Heart left ventricle (tissue), 16 donors: Measurements from ENCODE around the gene CCDC78. TPM values are rescaled to one million over a fixed set of nuclear protein-coding genes. Genes with fewer than 3 reads are reported as not detected.

ENCODE experiments used
- ATAC-seq, 4 donors: fragments of 200-7000 bp; cut with Tn5 transposase; one replicate each; pipeline ENCODE4 v1.9.1; 2020 to 2022; ENCODE audit warnings: moderate library complexity in 4 of 4, mild to moderate bottlenecking in 3 of 4, moderate number of reproducible peaks in 1 of 4
- DNase-seq, 5 donors: peaks; one replicate each; pipeline ENCODE4 v3.0.0-alpha.2; 2020
- H3K27ac ChIP-seq, 12 donors: fragments of 200-600 bp; sonication (generic) in 4 of 12; one replicate each; pipeline versions ENCODE4 v1.5.0 to v1.8.0; 2016 to 2022; ENCODE audit warnings: mild to moderate bottlenecking in 2 of 12
- H3K27me3 ChIP-seq, 9 donors: fragments of 200-600 bp; sonication (generic) in 2 of 9; one replicate each; pipeline versions ENCODE4 v1.5.1 to v1.8.0; 2016 to 2022; ENCODE audit warnings: mild to moderate bottlenecking in 3 of 9
- H3K36me3 ChIP-seq, 9 donors: fragments of 200-600 bp; sonication (generic) in 2 of 9; one replicate each; pipeline versions ENCODE4 v1.5.0 to v1.8.0; 2018 to 2022; ENCODE audit warnings: mild to moderate bottlenecking in 2 of 9
- H3K4me1 ChIP-seq, 12 donors: fragments of 200-600 bp; sonication (generic) in 4 of 12; one replicate each; pipeline versions ENCODE4 v1.5.0 to v1.8.0; 2016 to 2022; ENCODE audit warnings: mild to moderate bottlenecking in 3 of 12
- H3K4me3 ChIP-seq, 12 donors: fragments of 200-600 bp; sonication (generic) in 4 of 12; one replicate each; pipeline versions ENCODE4 v1.5.0 to v1.8.0; 2017 to 2022; ENCODE audit warnings: mild to moderate bottlenecking in 9 of 12, moderate library complexity in 4 of 12
- H3K9me3 ChIP-seq, 12 donors: fragments of 200-600 bp; sonication (generic) in 4 of 12; one replicate each; pipeline versions ENCODE4 v1.5.0 to v1.8.0; 2016 to 2022; ENCODE audit warnings: mild to moderate bottlenecking in 1 of 12
- POLR2A ChIP-seq, 2 donors: fragments of 450-650 bp; IDR thresholded peaks; one replicate each; pipeline ENCODE4 v1.6.1; 2017; ENCODE audit warnings: antibody characterized with exemption in 2 of 2, mild to moderate bottlenecking in 2 of 2, moderate library complexity in 2 of 2
- WGBS, 4 donors: extraction: QIAGEN DNeasy Blood & Tissue Kit in 2 of 4; methylation state at CpG; one replicate each; pipeline versions ENCODE4 v1.1.5 to v1.1.7; 2013 to 2018; 5-methylcytosine and 5-hydroxymethylcytosine counted together
- intact Hi-C, 10 donors: fragments of 100-400 bp; cut with DNase I; formaldehyde crosslinking; loops; one replicate each; pipeline versions ENCODE4 v1.11.1 to v1.14.2; 2022
- microRNA counts, 2 donors: library from miRNA; unstranded; fragments of <30 nt; microRNA quantifications; one replicate each; lab custom pipeline; 2016
- microRNA-seq, 4 donors: library from miRNA; unstranded; fragments of <30 nt; microRNA quantifications; one replicate each; pipeline versions ENCODE4 to v1.2.0, GENCODE V29; 2017 to 2020
- polyA plus RNA-seq, 2 donors: library from polyadenylated mRNA; stranded (reverse); fragments of 200-250 nt; gene quantifications; one replicate each; pipeline ENCODE4 v1.2.3, GENCODE V29; 2013
- total RNA-seq, 9 donors: library from RNA; depleted of rRNA in 2 of 9; stranded (reverse); fragments of >200 nt in 2 of 9; fragmentation: NEBNext Ultra II Directional in 3 of 9; extraction: Animal tissue kit (Norgen Biotek cat#: 25700) in 3 of 9; gene quantifications; one replicate each; pipeline versions ENCODE4 v1.1.0 to v1.2.4, GENCODE V29; 2016 to 2023
- TF ChIP-seq, protein P1 (sequence below), 12 donors: fragments of 200-600 bp; sonication (generic) in 4 of 12; IDR thresholded peaks; one replicate each; pipeline versions ENCODE4 v1.5.0 to v1.8.0; 2018 to 2022; ENCODE audit warnings: antibody characterized with exemption in 12 of 12, mild to moderate bottlenecking in 5 of 12
- donor health status: ischemic (EF 13 %, LVEDD 7.1; RV severe dilation, severe dysfunction).
- donor health status: healthy with polysubstance abuse.
- donor health status: DM: no; HTN: yes; CAD: no.
- donor health status: DM: no; HTN: no; CAD: no.
- donor health status: ischemic (EF 25% LVEDD 6.9; RV normal size, moderate dysfunction).
- donor health status: ischemic (EF 25% LVEDD 5.7; RV mildly dilated, moderate dysfunction).
- donor health status: healthy.
- donor health status: DM: yes; HTN: yes; CAD: no.
- donor health status: ischemic (EF 35%, LVEDD 5.7; RV mildly dilated, moderate dysfunction).
- donor health status: nonischemic (EF 11% LVEDD 7.7; RV severe dilation, severe dysfunction).
- donor health status: DM: yes; HTN: yes; CAD: no.
- donor health status: PGD.
- donor health status: ischemic (EF 29% LVEDD 5.4; RV normal size, mild dysfunction).
- donor health status: nonischemic (EF 23%, LVEDD 6.1; RV moderate dilation, normal function).

CCDC78 gene
- total and polyA plus RNA-seq, 11 donors = 0.35 to 1.3 (median 0.59) TPM; not detected in 3

DNA sequence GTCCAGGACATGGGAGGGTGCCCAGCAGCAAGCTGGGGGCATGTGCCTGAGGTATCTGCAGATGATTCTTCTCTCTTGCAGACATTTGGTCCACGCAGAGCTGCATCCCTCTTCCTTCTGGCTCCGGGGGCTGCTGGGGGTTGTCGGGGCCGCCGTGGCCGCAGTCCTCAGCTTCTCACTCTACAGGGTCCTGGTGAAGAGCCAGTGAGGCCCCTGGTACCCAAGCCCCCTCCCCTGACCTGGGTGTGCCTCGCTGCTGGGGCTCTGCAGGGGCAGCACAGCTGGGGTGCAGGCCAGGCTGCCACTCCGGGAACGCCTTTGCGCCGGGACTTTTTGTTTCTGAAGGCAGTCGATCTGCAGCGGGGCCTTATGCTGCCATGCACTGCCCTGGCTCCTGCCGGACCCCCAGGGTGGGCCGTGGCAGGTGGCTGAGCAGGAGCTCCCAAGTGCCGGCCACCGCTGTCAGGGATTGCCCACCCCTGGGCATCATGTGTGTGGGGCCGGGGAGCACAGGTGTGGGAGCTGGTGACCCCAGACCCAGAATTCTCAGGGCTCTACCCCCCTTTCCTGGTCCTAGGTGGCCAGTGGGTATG, 52.7 kb downstream of the CCDC78 start:
- no peak for ATAC-seq
- Histone ChIP-seq H3K9me3 (no peaks in the 10 kb centered on the region), H3K27ac (no peak overlapping the region), H3K4me3 (no peak overlapping the region), H3K36me3 (peaks cover 0 to 53% (median 47%) of the 10 kb centered on the region in 9 donors), H3K27me3 (no peaks in the 10 kb centered on the region), H3K4me1 (peaks cover 3 to 36% (median 19%) of the 10 kb centered on the region in 12 donors)
- no peak for TF ChIP-seq POLR2A (IDR thresholded peaks at IDR 0.05)
- TF ChIP-seq, protein P1, sequence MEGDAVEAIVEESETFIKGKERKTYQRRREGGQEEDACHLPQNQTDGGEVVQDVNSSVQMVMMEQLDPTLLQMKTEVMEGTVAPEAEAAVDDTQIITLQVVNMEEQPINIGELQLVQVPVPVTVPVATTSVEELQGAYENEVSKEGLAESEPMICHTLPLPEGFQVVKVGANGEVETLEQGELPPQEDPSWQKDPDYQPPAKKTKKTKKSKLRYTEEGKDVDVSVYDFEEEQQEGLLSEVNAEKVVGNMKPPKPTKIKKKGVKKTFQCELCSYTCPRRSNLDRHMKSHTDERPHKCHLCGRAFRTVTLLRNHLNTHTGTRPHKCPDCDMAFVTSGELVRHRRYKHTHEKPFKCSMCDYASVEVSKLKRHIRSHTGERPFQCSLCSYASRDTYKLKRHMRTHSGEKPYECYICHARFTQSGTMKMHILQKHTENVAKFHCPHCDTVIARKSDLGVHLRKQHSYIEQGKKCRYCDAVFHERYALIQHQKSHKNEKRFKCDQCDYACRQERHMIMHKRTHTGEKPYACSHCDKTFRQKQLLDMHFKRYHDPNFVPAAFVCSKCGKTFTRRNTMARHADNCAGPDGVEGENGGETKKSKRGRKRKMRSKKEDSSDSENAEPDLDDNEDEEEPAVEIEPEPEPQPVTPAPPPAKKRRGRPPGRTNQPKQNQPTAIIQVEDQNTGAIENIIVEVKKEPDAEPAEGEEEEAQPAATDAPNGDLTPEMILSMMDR (IDR thresholded peaks at IDR 0.05) = no peak
- intact Hi-C loops = no loop called here
- no peak for DNase-seq
- WGBS, 4 donors = 90 to 98% (median 92%) methylated on average over 7 to 18 of the region's 18 CpGs

DNA sequence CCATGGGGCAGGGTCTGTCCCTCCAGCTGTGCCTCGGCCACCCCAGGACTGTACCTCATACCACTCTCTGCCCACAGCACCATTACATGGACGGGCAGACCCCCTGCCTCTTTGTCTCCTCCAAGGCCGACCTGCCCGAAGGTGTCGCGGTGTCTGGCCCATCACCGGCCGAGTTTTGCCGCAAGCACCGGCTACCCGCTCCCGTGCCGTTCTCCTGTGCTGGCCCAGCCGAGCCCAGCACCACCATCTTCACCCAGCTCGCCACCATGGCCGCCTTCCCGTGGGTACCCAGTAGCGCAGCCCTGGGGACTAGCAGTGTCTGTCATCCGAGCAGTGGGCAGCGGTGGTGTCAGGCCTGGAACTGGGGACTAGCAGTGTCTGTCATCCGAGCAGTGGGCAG, 53.4 kb downstream of the CCDC78 start:
- no peaks in the 10 kb centered on the region for H3K9me3 ChIP-seq
- DNase-seq (no peak), ATAC-seq (no peak)
- H3K27me3 ChIP-seq = no peaks in the 10 kb centered on the region
- no peak for TF ChIP-seq POLR2A (IDR thresholded peaks at IDR 0.05)
- 91 to 94% (median 92%) methylated on average over 17 to 21 of the region's 21 CpGs for WGBS, 4 donors
- H3K36me3 ChIP-seq = peaks cover 0 to 53% (median 47%) of the 10 kb centered on the region in 9 donors
- peaks cover 3 to 37% (median 20%) of the 10 kb centered on the region in 12 donors for H3K4me1 ChIP-seq
- no peak overlapping the region for H3K27ac ChIP-seq
- H3K4me3 ChIP-seq = no peak overlapping the region
- intact Hi-C loops = no loop called here

MicroRNA genes within 50 kb of the gene (microRNA counts, 767-probe panel; counts per million panel counts)
- microRNA hsa-miR-662 (lab: Ali Mortazavi, UCI) = 1,458 to 1,569 counts per million in 2 donors

Small RNA genes within 50 kb of the gene (microRNA-seq; reads per million reads assigned to microRNA genes)
- 0 reads per million in 4 donors for gene MIR662

Other genes with a start within 250 kb of the CCDC78 start
- gene CAPN15, start 198.7 kb downstream of the CCDC78 start, total RNA-seq = 10 to 100 TPM; 12.0 to 35.5 (median 20.0) TPM
- 10 to 100 TPM; 20.8 to 26.0 TPM for gene CAPN15, start 198.7 kb downstream of the CCDC78 start, polyA plus RNA-seq
- gene PRR35, start 166.0 kb downstream of the CCDC78 start, total RNA-seq = not detected
- not detected for gene PRR35, start 166.0 kb downstream of the CCDC78 start, polyA plus RNA-seq
- gene NHLRC4, start 159.4 kb downstream of the CCDC78 start, total RNA-seq = under 1 TPM in 8 of 9 donors, not detected in 1; 0.23 to 0.86 (median 0.56) TPM
- gene NHLRC4, start 159.4 kb downstream of the CCDC78 start, polyA plus RNA-seq = under 1 TPM; 0.46 to 0.50 TPM
- gene PIGQ, start 156.5 kb downstream of the CCDC78 start, total RNA-seq = 10 to 100 TPM; 16.4 to 39.5 (median 22.0) TPM
- gene PIGQ, start 156.5 kb downstream of the CCDC78 start, polyA plus RNA-seq = 10 to 100 TPM; 21.8 to 35.8 TPM
- 10 to 100 TPM; 10.2 to 17.8 (median 12.6) TPM for gene RAB40C, start 136.4 kb downstream of the CCDC78 start, total RNA-seq
- 10 to 100 TPM; 15.2 to 22.0 TPM for gene RAB40C, start 136.4 kb downstream of the CCDC78 start, polyA plus RNA-seq
- 1 to 10 TPM in 1 of 9 donors, under 1 TPM in 8; 0.15 to 1.1 (median 0.25) TPM for gene WFIKKN1, start 95.5 kb downstream of the CCDC78 start, total RNA-seq
- gene WFIKKN1, start 95.5 kb downstream of the CCDC78 start, polyA plus RNA-seq = under 1 TPM; 0.30 to 0.51 TPM
- gene METTL26, start 90.1 kb downstream of the CCDC78 start, total RNA-seq = 100 to 1,000 TPM in 2 of 9 donors, 10 to 100 TPM in 7; 39.6 to 187 (median 44.7) TPM
- gene METTL26, start 90.1 kb downstream of the CCDC78 start, polyA plus RNA-seq = 100 to 1,000 TPM; 101 to 165 TPM
- gene MCRIP2, start 84.6 kb downstream of the CCDC78 start, total RNA-seq = 100 to 1,000 TPM in 4 of 9 donors, 10 to 100 TPM in 5; 52.3 to 219 (median 89.5) TPM
- 100 to 1,000 TPM in 1 of 2 donors, 10 to 100 TPM in 1; 97.0 to 321 TPM for gene MCRIP2, start 84.6 kb downstream of the CCDC78 start, polyA plus RNA-seq
- gene WDR90, start 77.1 kb downstream of the CCDC78 start, total RNA-seq = 10 to 100 TPM in 2 of 9 donors, 1 to 10 TPM in 7; 3.7 to 17.4 (median 8.6) TPM
- gene WDR90, start 77.1 kb downstream of the CCDC78 start, polyA plus RNA-seq = 10 to 100 TPM in 1 of 2 donors, 1 to 10 TPM in 1; 5.1 to 10.9 TPM
- 100 to 1,000 TPM in 1 of 9 donors, 10 to 100 TPM in 8; 33.7 to 102 (median 83.5) TPM for gene RHOT2, start 58.3 kb downstream of the CCDC78 start, total RNA-seq
- gene RHOT2, start 58.3 kb downstream of the CCDC78 start, polyA plus RNA-seq = 100 to 1,000 TPM in 1 of 2 donors, 10 to 100 TPM in 1; 77.2 to 143 TPM
- 1 to 10 TPM in 7 of 9 donors, under 1 TPM in 2; 0.72 to 2.7 (median 1.8) TPM for gene RHBDL1, start 50.8 kb downstream of the CCDC78 start, total RNA-seq
- gene RHBDL1, start 50.8 kb downstream of the CCDC78 start, polyA plus RNA-seq = 1 to 10 TPM in 1 of 2 donors, under 1 TPM in 1; 0.19 to 3.6 TPM
- 100 to 1,000 TPM in 8 of 9 donors, 10 to 100 TPM in 1; 93.7 to 198 (median 116) TPM for gene STUB1, start 46.0 kb downstream of the CCDC78 start, total RNA-seq
- 100 to 1,000 TPM; 107 to 159 TPM for gene STUB1, start 46.0 kb downstream of the CCDC78 start, polyA plus RNA-seq
- 100 to 1,000 TPM in 1 of 9 donors, 10 to 100 TPM in 8; 37.5 to 103 (median 44.1) TPM for gene JMJD8, start 42.1 kb downstream of the CCDC78 start, total RNA-seq
- 10 to 100 TPM; 36.2 to 66.6 TPM for gene JMJD8, start 42.1 kb downstream of the CCDC78 start, polyA plus RNA-seq
- 10 to 100 TPM in 4 of 9 donors, 1 to 10 TPM in 5; 7.0 to 16.6 (median 9.2) TPM for gene WDR24, start 36.0 kb downstream of the CCDC78 start, total RNA-seq
- gene WDR24, start 36.0 kb downstream of the CCDC78 start, polyA plus RNA-seq = 10 to 100 TPM in 1 of 2 donors, 1 to 10 TPM in 1; 5.6 to 10.5 TPM
- under 1 TPM in 3 of 9 donors, not detected in 6; 0.59 to 1.00 (median 0.60) TPM for gene FBXL16, start 20.6 kb downstream of the CCDC78 start, total RNA-seq
- gene FBXL16, start 20.6 kb downstream of the CCDC78 start, polyA plus RNA-seq = under 1 TPM; 0.03 to 0.11 TPM
- gene METRN, start 11.3 kb downstream of the CCDC78 start, total RNA-seq = 10 to 100 TPM; 50.5 to 79.4 (median 60.7) TPM
- gene METRN, start 11.3 kb downstream of the CCDC78 start, polyA plus RNA-seq = 10 to 100 TPM; 31.2 to 69.0 TPM
- 10 to 100 TPM; 30.2 to 48.6 (median 36.0) TPM for gene ANTKMT, start 5.3 kb downstream of the CCDC78 start, total RNA-seq
- gene ANTKMT, start 5.3 kb downstream of the CCDC78 start, polyA plus RNA-seq = 10 to 100 TPM; 22.9 to 42.4 TPM
- gene HAGHL, start 663 bp upstream of the CCDC78 start, total RNA-seq = 10 to 100 TPM in 7 of 9 donors, 1 to 10 TPM in 2; 5.0 to 16.4 (median 11.9) TPM
- gene HAGHL, start 663 bp upstream of the CCDC78 start, polyA plus RNA-seq = 10 to 100 TPM; 11.3 to 44.2 TPM
- 10 to 100 TPM; 21.4 to 33.1 (median 26.8) TPM for gene CIAO3, start 14.6 kb upstream of the CCDC78 start, total RNA-seq
- 10 to 100 TPM; 36.0 to 41.5 TPM for gene CIAO3, start 14.6 kb upstream of the CCDC78 start, polyA plus RNA-seq
- gene MSLN, start 34.3 kb upstream of the CCDC78 start, total RNA-seq = 10 to 100 TPM in 1 of 9 donors, under 1 TPM in 2, not detected in 6; 0.48 to 82.2 (median 0.50) TPM
- gene MSLN, start 34.3 kb upstream of the CCDC78 start, polyA plus RNA-seq = not detected
- 10 to 100 TPM in 4 of 9 donors, 1 to 10 TPM in 5; 7.1 to 19.4 (median 9.9) TPM for gene RPUSD1, start 61.9 kb upstream of the CCDC78 start, total RNA-seq
- 10 to 100 TPM; 12.5 to 25.7 TPM for gene RPUSD1, start 61.9 kb upstream of the CCDC78 start, polyA plus RNA-seq
- gene CHTF18, start 62.2 kb upstream of the CCDC78 start, total RNA-seq = 10 to 100 TPM in 2 of 9 donors, 1 to 10 TPM in 6, under 1 TPM in 1; 0.83 to 15.0 (median 4.0) TPM
- gene CHTF18, start 62.2 kb upstream of the CCDC78 start, polyA plus RNA-seq = 1 to 10 TPM; 2.6 to 3.9 TPM
- not detected for gene GNG13, start 74.3 kb upstream of the CCDC78 start, total RNA-seq
- gene GNG13, start 74.3 kb upstream of the CCDC78 start, polyA plus RNA-seq = not detected
- gene LMF1, start 244.5 kb upstream of the CCDC78 start, total RNA-seq = 10 to 100 TPM in 3 of 9 donors, 1 to 10 TPM in 6; 4.3 to 19.2 (median 7.4) TPM
- 1 to 10 TPM; 5.3 to 6.1 TPM for gene LMF1, start 244.5 kb upstream of the CCDC78 start, polyA plus RNA-seq